ENCODE measurements around the gene TANGO6. TPM values are rescaled to one million over a fixed set of nuclear protein-coding genes. Genes with fewer than 3 reads are reported as not detected.

The TANGO6 gene
- 16.7 and 28.7 TPM in 2 replicates for total RNA-seq

GRCh38 chr16:68843482-68844210, at the start of gene TANGO6:
Gene TANGO6 (plus strand): TSS chr16:68843531. CDS start chr16:68843618, 87 bp downstream.

GRCh38 chr16:69105501-69106361, 262.4 kb downstream of the TANGO6 start, which contains the start of gene HAS3:
Gene HAS3 (plus strand): TSS chr16:69105653. CDS start chr16:69109396, 3,743 bp downstream.

GRCh38 chr16:69132424-69133252, 289.3 kb downstream of the TANGO6 start, which contains the start of the genes CHTF8 and UTP4:
Gene CHTF8 (minus strand): TSS chr16:69132588. CDS start chr16:69121458, 11,130 bp downstream.
Gene UTP4 (plus strand): TSS chr16:69132649. CDS start chr16:69133460, 811 bp downstream.

Other genes starting within 250 kb of the TANGO6 start
- gene CDH3, start 198.2 kb upstream of the TANGO6 start, total RNA-seq: not detected in 2 replicates
- gene CDH1, start 106.2 kb upstream of the TANGO6 start, total RNA-seq: not detected in 2 replicates

Data from bladder microvascular endothelial cell (primary cell).